ENCODE results near the gene SFMBT2. TPM values are rescaled to one million over a fixed set of nuclear protein-coding genes. Genes with fewer than 3 reads are reported as not detected.
A peak's percentile ranks its signal among the peaks of the same experiment; 100 is the strongest.

SFMBT2 gene
- total and polyA plus RNA-seq, 5 donors from 2014 or later = 1.3 to 21.2 (median 1.6) TPM

GRCh38 chr10:7373039-7373438 lies 37.8 kb downstream of the SFMBT2 start:
- Mint-ChIP-seq H3K4me1 (peaks cover 0 to 9% (median 2%) of the 10 kb centered on the region in 4 donors), H3K4me3 (no peak overlapping the region), H3K27me3 (no peaks in the 10 kb centered on the region), H3K27ac (no peak overlapping the region), H3K36me3 (peaks cover 36% of the 10 kb centered on the region), H3K9me3 (no peaks in the 10 kb centered on the region)
- ATAC-seq (ENCODE audit: low read depth in 2 of 2) (no peak), DNase-seq (no peak)
- Histone ChIP-seq H3K27ac (ENCODE audit: insufficient read depth, low read length, poor library complexity, severe bottlenecking) (no peak overlapping the region), H3K4me3 (ENCODE audit: low read depth, low read length) (no peak overlapping the region), H3K9me3 (ENCODE audit: control insufficient read depth in 2 of 2, low read length in 2 of 2) (no peaks in the 10 kb centered on the region), H3K4me1 (ENCODE audit: control insufficient read depth, insufficient read depth, low read length, poor library complexity, severe bottlenecking) (no peaks in the 10 kb centered on the region), H3K36me3 (ENCODE audit: control insufficient read depth, insufficient read depth, low read length) (peaks cover 28% of the 10 kb centered on the region), H3K27me3 (ENCODE audit: control insufficient read depth, insufficient read depth, low read length) (no peaks in the 10 kb centered on the region)

- H3K36me3 Mint-ChIP-seq = peaks cover 39% of the 10 kb centered on the region
- Histone ChIP-seq H3K9me3 (ENCODE audit: control insufficient read depth in 2 of 2, low read length in 2 of 2) (no peaks in the 10 kb centered on the region), H3K4me3 (ENCODE audit: low read depth, low read length) (no peak overlapping the region), H3K27me3 (ENCODE audit: control insufficient read depth, insufficient read depth, low read length) (no peaks in the 10 kb centered on the region), H3K27ac (ENCODE audit: insufficient read depth, low read length, poor library complexity, severe bottlenecking) (no peak overlapping the region), H3K36me3 (ENCODE audit: control insufficient read depth, insufficient read depth, low read length) (peaks cover 34% of the 10 kb centered on the region), H3K4me1 (ENCODE audit: control insufficient read depth, insufficient read depth, low read length, poor library complexity, severe bottlenecking) (no peaks in the 10 kb centered on the region)
- ATAC-seq (ENCODE audit: low read depth in 2 of 2) = no peak
- H3K9me3 Mint-ChIP-seq = no peaks in the 10 kb centered on the region
- H3K27ac Mint-ChIP-seq = no peak overlapping the region
- no peaks in the 10 kb centered on the region for H3K27me3 Mint-ChIP-seq
- no peak for DNase-seq
- H3K4me3 Mint-ChIP-seq = no peak overlapping the region
- peaks cover 0 to 9% (median 2%) of the 10 kb centered on the region in 4 donors for H3K4me1 Mint-ChIP-seq
These were observed 38.3 kb downstream of the SFMBT2 start for GRCh38 chr10:7372504-7372903.

DNA sequence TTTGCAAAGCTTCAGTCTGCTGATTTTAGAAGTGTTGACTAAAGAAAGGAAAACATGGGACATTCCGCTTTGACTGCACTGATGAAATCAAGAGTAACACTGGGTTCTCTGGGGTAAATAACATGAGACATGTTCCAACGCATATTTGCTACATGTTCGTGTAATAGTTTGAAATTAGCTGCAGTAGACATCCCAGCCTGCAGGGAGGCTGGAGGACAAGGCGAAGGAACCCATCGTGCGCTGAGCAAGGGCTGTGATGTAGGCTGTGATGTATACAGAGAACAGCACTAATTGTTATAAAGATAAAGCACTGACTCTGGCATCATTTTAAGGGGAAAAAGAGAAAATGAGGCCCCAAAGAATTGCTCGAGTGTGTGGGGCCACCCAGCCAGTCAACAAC lies 40.3 kb downstream of the SFMBT2 start:
- Histone ChIP-seq H3K4me1 (ENCODE audit: control insufficient read depth, insufficient read depth, low read length, poor library complexity, severe bottlenecking) (no peaks in the 10 kb centered on the region), H3K4me3 (ENCODE audit: low read depth, low read length) (no peak overlapping the region), H3K36me3 (ENCODE audit: control insufficient read depth, insufficient read depth, low read length) (peaks cover 45% of the 10 kb centered on the region), H3K27me3 (ENCODE audit: control insufficient read depth, insufficient read depth, low read length) (no peaks in the 10 kb centered on the region), H3K9me3 (ENCODE audit: control insufficient read depth in 2 of 2, low read length in 2 of 2) (no peaks in the 10 kb centered on the region), H3K27ac (ENCODE audit: insufficient read depth, low read length, poor library complexity, severe bottlenecking) (no peak overlapping the region)
- H3K4me1 Mint-ChIP-seq = peaks cover 0 to 13% (median 2%) of the 10 kb centered on the region in 4 donors
- H3K27ac Mint-ChIP-seq = no peak overlapping the region
- no peak for ATAC-seq (ENCODE audit: low read depth in 2 of 2)
- H3K9me3 Mint-ChIP-seq = no peaks in the 10 kb centered on the region
- peaks cover 48% of the 10 kb centered on the region for H3K36me3 Mint-ChIP-seq
- no peak for DNase-seq
- no peaks in the 10 kb centered on the region for H3K27me3 Mint-ChIP-seq
- no peak overlapping the region for H3K4me3 Mint-ChIP-seq

- Mint-ChIP-seq H3K36me3 (peaks cover 61% of the 10 kb centered on the region), H3K27me3 (no peaks in the 10 kb centered on the region), H3K27ac (peak overlapping the region in 1 of 3 donors; percentile 44), H3K4me1 (peaks cover 0 to 13% (median 2%) of the 10 kb centered on the region in 4 donors), H3K4me3 (no peak overlapping the region), H3K9me3 (peaks cover 0 to 4% (median 0%) of the 10 kb centered on the region in 7 donors)
- Histone ChIP-seq H3K36me3 (ENCODE audit: control insufficient read depth, insufficient read depth, low read length) (peaks cover 50% of the 10 kb centered on the region), H3K27ac (ENCODE audit: insufficient read depth, low read length, poor library complexity, severe bottlenecking) (no peak overlapping the region), H3K9me3 (ENCODE audit: control insufficient read depth in 2 of 2, low read length in 2 of 2) (no peaks in the 10 kb centered on the region), H3K4me3 (ENCODE audit: low read depth, low read length) (no peak overlapping the region), H3K27me3 (ENCODE audit: control insufficient read depth, insufficient read depth, low read length) (no peaks in the 10 kb centered on the region), H3K4me1 (ENCODE audit: control insufficient read depth, insufficient read depth, low read length, poor library complexity, severe bottlenecking) (no peaks in the 10 kb centered on the region)
- no peak for ATAC-seq (ENCODE audit: low read depth in 2 of 2)
- DNase-seq = no peak
These were observed 45.6 kb downstream of the SFMBT2 start for GRCh38 chr10:7365027-7365745.

GRCh38 chr10:7364474-7364873 lies 46.4 kb downstream of the SFMBT2 start:
- ATAC-seq (ENCODE audit: low read depth in 2 of 2) = no peak
- peaks cover 44% of the 10 kb centered on the region for H3K36me3 ChIP-seq (ENCODE audit: control insufficient read depth, insufficient read depth, low read length)

GRCh38 chr10:7363700-7364099 lies 47.1 kb downstream of the SFMBT2 start:
- Mint-ChIP-seq H3K4me1 (peaks cover 0 to 18% (median 7%) of the 10 kb centered on the region in 4 donors), H3K9me3 (peaks cover 0 to 4% (median 0%) of the 10 kb centered on the region in 7 donors), H3K27me3 (no peaks in the 10 kb centered on the region), H3K4me3 (no peak overlapping the region), H3K27ac (peak overlapping the region in 1 of 3 donors; percentile 40), H3K36me3 (peaks cover 66% of the 10 kb centered on the region)
- Histone ChIP-seq H3K36me3 (ENCODE audit: control insufficient read depth, insufficient read depth, low read length) (peaks cover 40% of the 10 kb centered on the region), H3K4me3 (ENCODE audit: low read depth, low read length) (no peak overlapping the region), H3K27me3 (ENCODE audit: control insufficient read depth, insufficient read depth, low read length) (no peaks in the 10 kb centered on the region), H3K4me1 (ENCODE audit: control insufficient read depth, insufficient read depth, low read length, poor library complexity, severe bottlenecking) (no peaks in the 10 kb centered on the region), H3K27ac (ENCODE audit: insufficient read depth, low read length, poor library complexity, severe bottlenecking) (no peak overlapping the region), H3K9me3 (ENCODE audit: control insufficient read depth in 2 of 2, low read length in 2 of 2) (no peaks in the 10 kb centered on the region)
- ATAC-seq (ENCODE audit: low read depth in 2 of 2) (no peak), DNase-seq (no peak)

More at GRCh38 chr10:7364474-7364873, 46.4 kb downstream of the SFMBT2 start:
- no peaks in the 10 kb centered on the region for H3K9me3 ChIP-seq (ENCODE audit: control insufficient read depth in 2 of 2, low read length in 2 of 2)
- no peak overlapping the region for H3K4me3 ChIP-seq (ENCODE audit: low read depth, low read length)
- H3K27ac Mint-ChIP-seq = peak overlapping the region in 1 of 3 donors; percentile 44
- peaks cover 0 to 4% (median 0%) of the 10 kb centered on the region in 7 donors for H3K9me3 Mint-ChIP-seq
- peaks cover 0 to 17% (median 5%) of the 10 kb centered on the region in 4 donors for H3K4me1 Mint-ChIP-seq
- H3K36me3 Mint-ChIP-seq = peaks cover 61% of the 10 kb centered on the region
- H3K27me3 Mint-ChIP-seq = no peaks in the 10 kb centered on the region
- H3K27ac ChIP-seq (ENCODE audit: insufficient read depth, low read length, poor library complexity, severe bottlenecking) = no peak overlapping the region
- no peaks in the 10 kb centered on the region for H3K27me3 ChIP-seq (ENCODE audit: control insufficient read depth, insufficient read depth, low read length)
- H3K4me3 Mint-ChIP-seq = no peak overlapping the region
- H3K4me1 ChIP-seq (ENCODE audit: control insufficient read depth, insufficient read depth, low read length, poor library complexity, severe bottlenecking) = no peaks in the 10 kb centered on the region
- DNase-seq = no peak

- H3K36me3 ChIP-seq (ENCODE audit: control insufficient read depth, insufficient read depth, low read length) = peaks cover 33% of the 10 kb centered on the region
- Mint-ChIP-seq H3K4me3 (no peak overlapping the region), H3K36me3 (peaks cover 65% of the 10 kb centered on the region), H3K27ac (no peak overlapping the region), H3K27me3 (no peaks in the 10 kb centered on the region), H3K4me1 (peaks cover 0 to 20% (median 8%) of the 10 kb centered on the region in 4 donors), H3K9me3 (peaks cover 0 to 6% (median 1%) of the 10 kb centered on the region in 7 donors)
- H3K4me1 ChIP-seq (ENCODE audit: control insufficient read depth, insufficient read depth, low read length, poor library complexity, severe bottlenecking) = no peaks in the 10 kb centered on the region
- ATAC-seq (ENCODE audit: low read depth in 2 of 2) (no peak), DNase-seq (no peak)
- no peak overlapping the region for H3K27ac ChIP-seq (ENCODE audit: insufficient read depth, low read length, poor library complexity, severe bottlenecking)
- H3K4me3 ChIP-seq (ENCODE audit: low read depth, low read length) = no peak overlapping the region
- H3K27me3 ChIP-seq (ENCODE audit: control insufficient read depth, insufficient read depth, low read length) = no peaks in the 10 kb centered on the region
- H3K9me3 ChIP-seq (ENCODE audit: control insufficient read depth in 2 of 2, low read length in 2 of 2) = no peaks in the 10 kb centered on the region
These were observed 48.4 kb downstream of the SFMBT2 start for GRCh38 chr10:7362471-7362870.

- H3K4me3 ChIP-seq (ENCODE audit: low read depth, low read length) = no peak overlapping the region
- Mint-ChIP-seq H3K9me3 (peaks cover 0 to 6% (median 1%) of the 10 kb centered on the region in 7 donors), H3K36me3 (peaks cover 70% of the 10 kb centered on the region), H3K4me1 (peaks cover 0 to 25% (median 10%) of the 10 kb centered on the region in 4 donors), H3K27me3 (no peaks in the 10 kb centered on the region), H3K4me3 (no peak overlapping the region), H3K27ac (peak overlapping the region in 1 of 3 donors; percentile 72)
- ATAC-seq (ENCODE audit: low read depth in 2 of 2) = no peak
- no peaks in the 10 kb centered on the region for H3K4me1 ChIP-seq (ENCODE audit: control insufficient read depth, insufficient read depth, low read length, poor library complexity, severe bottlenecking)
- DNase-seq = no peak
- no peaks in the 10 kb centered on the region for H3K27me3 ChIP-seq (ENCODE audit: control insufficient read depth, insufficient read depth, low read length)
- no peaks in the 10 kb centered on the region for H3K9me3 ChIP-seq (ENCODE audit: control insufficient read depth in 2 of 2, low read length in 2 of 2)
- peaks cover 24% of the 10 kb centered on the region for H3K36me3 ChIP-seq (ENCODE audit: control insufficient read depth, insufficient read depth, low read length)
- no peak overlapping the region for H3K27ac ChIP-seq (ENCODE audit: insufficient read depth, low read length, poor library complexity, severe bottlenecking)
These were observed 49.5 kb downstream of the SFMBT2 start for GRCh38 chr10:7361316-7361715.
